GM10248 (cell line): Measurements from ENCODE around the gene TPST1.

Experiments
- CTCF ChIA-PET: fragments of 300-600 bp; sonication (Branson Sonifier 250); formaldehyde crosslinking; extraction: SDS; loops from one replicate; lab custom pipeline; 2021; ENCODE audit warnings: antibody characterized with exemption; lab: Yijun Ruan, JAX
- POLR2A ChIA-PET: fragments of 350-650 bp; sonication (Branson Sonifier 250); formaldehyde crosslinking; extraction: SDS; loops from one replicate; lab custom pipeline; 2020; ENCODE audit warnings: antibody characterized with exemption; lab: Yijun Ruan, JAX
- DNase-seq: peaks from one replicate; pipeline ENCODE4 v3.0.0; 2012; ENCODE audit errors: extremely low spot score
- TF ChIP-seq, protein P1 (sequence below): IDR thresholded peaks from 2 replicates; pipeline ENCODE4 v1.5.1; 2012; ENCODE audit warnings: mild to moderate bottlenecking, low read depth; ENCODE audit errors: extremely low read depth, missing control alignments, control extremely low read depth

TPST1 gene

DNA sequence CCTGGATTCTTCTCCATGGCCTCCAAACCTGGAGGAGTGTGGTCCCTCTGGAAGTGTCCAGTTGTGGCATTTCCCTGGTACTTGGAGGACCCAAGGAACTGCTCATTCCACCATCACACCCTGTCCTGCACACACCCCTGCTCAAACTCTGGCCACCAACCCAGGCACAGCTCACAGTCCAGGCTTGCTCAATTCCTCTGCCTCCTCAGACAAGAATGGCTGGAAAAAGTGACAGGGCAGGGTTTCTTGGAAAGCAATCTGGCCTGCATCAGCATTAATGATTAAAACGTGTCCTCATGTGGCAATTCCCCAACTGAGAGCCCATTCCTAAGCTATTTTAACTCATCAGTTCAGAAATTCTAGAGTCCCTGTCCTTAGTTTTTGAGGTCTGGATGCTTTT is 17.2 kb upstream of the TPST1 start:
- TF ChIP-seq, protein P1, sequence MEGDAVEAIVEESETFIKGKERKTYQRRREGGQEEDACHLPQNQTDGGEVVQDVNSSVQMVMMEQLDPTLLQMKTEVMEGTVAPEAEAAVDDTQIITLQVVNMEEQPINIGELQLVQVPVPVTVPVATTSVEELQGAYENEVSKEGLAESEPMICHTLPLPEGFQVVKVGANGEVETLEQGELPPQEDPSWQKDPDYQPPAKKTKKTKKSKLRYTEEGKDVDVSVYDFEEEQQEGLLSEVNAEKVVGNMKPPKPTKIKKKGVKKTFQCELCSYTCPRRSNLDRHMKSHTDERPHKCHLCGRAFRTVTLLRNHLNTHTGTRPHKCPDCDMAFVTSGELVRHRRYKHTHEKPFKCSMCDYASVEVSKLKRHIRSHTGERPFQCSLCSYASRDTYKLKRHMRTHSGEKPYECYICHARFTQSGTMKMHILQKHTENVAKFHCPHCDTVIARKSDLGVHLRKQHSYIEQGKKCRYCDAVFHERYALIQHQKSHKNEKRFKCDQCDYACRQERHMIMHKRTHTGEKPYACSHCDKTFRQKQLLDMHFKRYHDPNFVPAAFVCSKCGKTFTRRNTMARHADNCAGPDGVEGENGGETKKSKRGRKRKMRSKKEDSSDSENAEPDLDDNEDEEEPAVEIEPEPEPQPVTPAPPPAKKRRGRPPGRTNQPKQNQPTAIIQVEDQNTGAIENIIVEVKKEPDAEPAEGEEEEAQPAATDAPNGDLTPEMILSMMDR = no peak
- ChIA-PET CTCF (interaction anchor here (1.4 to 1.5 kb wide), 2 partner anchors 17 to 22 kb away, joined by 3 read pairs; no protein-coding TSS in a partner anchor), POLR2A (no interaction called here)
- DNase-seq = no peak

DNA sequence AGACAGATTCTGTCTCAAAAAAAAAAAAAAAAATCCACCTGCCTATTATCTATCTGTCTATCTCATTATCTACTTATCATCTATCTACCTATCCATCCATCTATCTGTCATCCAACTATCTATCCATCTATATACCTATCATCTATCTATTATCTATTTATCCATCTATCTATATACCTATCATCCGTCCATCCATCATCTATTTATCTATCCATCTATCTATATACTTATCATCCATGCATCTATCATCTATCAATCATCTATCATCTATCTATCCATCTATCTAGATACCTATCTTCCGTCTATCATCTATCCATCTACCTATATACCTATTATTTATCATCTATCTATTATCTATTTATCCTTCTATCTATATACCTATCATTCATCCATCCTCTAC is 16.5 kb upstream of the TPST1 start:
- ChIA-PET CTCF (interaction anchor here (1.4 kb wide), 1 partner anchor 17 kb away, joined by 3 read pairs; no protein-coding TSS in a partner anchor), POLR2A (no interaction called here)
- TF ChIP-seq, protein P1 = no peak
- no peak for DNase-seq

DNA sequence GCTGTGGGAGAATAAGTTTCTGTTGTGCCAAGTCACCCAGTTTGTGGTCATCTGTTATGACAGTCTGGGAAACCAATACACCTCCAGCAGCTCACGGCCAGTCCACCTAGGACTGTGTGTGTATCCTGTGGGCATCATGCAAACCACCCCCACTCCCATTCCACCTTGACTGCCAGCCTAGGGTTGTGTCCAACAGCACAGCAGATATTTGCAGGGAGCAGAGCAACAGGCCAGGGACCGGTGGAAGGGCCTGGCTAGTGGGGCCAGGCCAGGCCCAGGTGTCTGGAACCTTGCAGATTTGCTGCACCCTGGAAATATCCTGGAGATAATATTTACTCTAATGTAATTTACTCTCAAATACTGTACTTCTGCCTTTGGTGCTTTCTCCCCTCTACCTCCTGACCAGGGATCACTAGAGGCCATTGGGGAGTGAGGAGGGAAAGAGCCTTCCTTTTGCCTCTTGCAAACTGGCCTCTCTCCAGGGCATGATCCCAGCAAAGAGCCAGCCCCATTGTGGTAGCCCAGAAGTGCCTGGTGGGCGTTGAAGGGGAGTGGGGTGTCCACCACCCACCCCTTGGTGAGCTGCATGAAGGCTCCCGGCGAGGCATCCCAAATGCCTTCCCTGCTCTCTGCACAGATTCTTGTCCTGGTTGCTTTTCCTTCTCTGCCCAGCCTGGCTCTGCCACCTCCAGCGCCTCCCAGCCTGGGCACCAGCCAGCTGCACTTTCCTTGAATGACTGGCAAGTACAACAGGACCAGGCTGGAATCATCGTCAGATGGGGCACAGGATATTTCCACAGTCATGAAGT is 15.2 kb upstream of the TPST1 start:
- ChIA-PET POLR2A (no interaction called here), CTCF (no interaction called here)
- TF ChIP-seq, protein P1 = no peak
- DNase-seq = no peak

DNA sequence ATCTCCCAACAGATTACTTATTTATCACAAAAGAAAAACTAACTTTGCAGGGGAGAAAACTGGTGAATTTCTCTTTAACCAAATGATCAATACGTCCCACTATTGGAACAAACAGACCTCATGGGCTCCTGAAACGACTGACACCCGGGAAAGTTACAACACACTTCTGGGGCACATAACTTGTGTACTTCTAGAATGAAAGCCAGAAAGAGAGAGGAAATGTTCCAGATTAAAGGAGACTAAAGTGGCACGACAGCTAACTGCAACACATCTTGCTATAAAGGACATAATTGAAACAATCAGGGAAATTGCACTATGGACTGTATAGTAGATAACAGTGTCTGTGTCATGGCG is 14.7 kb upstream of the TPST1 start:
- POLR2A ChIA-PET = no interaction called here
- CTCF ChIA-PET = no interaction called here
- TF ChIP-seq, protein P1 = no peak
- no peak for DNase-seq

DNA sequence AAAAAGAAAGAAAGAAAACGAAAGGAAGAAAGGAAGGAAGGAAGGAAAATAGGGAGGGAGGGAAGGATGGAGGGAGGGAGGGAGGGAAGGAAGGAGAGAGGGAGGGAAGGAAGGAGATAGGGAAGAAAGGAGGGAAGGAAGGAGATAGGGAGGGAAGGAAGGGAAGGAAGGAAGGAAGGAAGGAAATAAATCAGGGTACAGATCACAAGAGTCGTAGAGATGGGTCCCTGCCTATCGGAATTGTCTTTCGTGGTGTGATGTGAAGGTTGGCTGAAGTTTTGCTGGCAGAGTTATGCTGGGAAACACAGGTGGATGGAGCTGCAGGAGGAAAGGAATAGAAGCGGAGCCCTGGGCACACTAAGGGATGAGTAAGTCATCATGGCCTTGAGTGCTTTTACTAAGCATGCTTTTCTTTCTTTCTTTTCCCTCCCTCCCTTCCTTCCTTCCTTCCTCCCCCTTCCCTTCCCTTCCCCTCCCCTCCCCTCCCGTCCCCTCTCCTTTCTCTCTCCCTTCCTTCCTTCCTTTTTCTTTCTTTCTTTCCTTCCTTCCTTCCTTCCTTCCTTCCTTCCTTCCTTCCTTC is 11.9 kb upstream of the TPST1 start:
- TF ChIP-seq, protein P1 = no peak
- DNase-seq = no peak
- CTCF ChIA-PET = interaction anchor here (1.1 kb wide), 2 partner anchors 23 to 171 kb away, joined by 3 read pairs; no protein-coding TSS in a partner anchor
- POLR2A ChIA-PET = no interaction called here

DNA sequence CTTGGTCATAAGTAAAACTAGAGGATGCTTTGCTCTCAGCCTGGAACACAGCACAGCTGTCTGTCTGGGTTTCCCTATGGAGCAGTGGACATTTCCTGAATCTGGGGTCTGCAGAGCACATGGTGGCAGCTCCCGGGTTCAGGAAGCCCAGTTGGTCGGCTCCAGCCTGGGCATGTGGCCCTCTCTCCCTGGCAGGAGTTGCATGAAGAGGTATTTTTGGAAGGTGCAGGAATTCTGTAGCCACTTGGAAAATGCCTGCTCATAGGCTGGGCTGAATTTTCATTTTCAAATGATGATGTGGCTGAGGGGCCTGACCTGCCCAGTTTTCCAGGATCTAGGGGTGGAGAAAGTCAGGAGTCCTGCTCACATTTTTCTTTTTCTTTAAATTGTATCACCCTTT is 6.7 kb upstream of the TPST1 start:
- ChIA-PET POLR2A (no interaction called here), CTCF (interaction anchor here (1.1 to 1.5 kb wide), 3 partner anchors 8 to 51 kb away, joined by 3 to 4 read pairs (median 3); no protein-coding TSS in a partner anchor)

More for the DNA sequence above, 6.7 kb upstream of the TPST1 start:
- TF ChIP-seq, protein P1 = no peak
- DNase-seq = no peak
